IMR-90 (cell line): ENCODE results near the gene SPSB4.

Experiments
- MXI1 ChIP-seq: IDR thresholded peaks from 2 replicates; pipeline ENCODE4 v1.6.1; 2012; ENCODE audit warnings: low read depth, mild to moderate bottlenecking, low read length, moderate library complexity, borderline replicate concordance
- POLR2A ChIP-seq: IDR thresholded peaks from 2 replicates; pipeline ENCODE4 v1.6.1; 2012; ENCODE audit warnings: mild to moderate bottlenecking, low read depth, low read length
- RAD21 ChIP-seq: IDR thresholded peaks from 2 replicates; pipeline ENCODE4 v1.6.1; 2012; ENCODE audit warnings: low read length, improper control_type of control experiment
- RFX5 ChIP-seq: IDR thresholded peaks from 2 replicates; pipeline ENCODE4 v1.8.0; 2012; ENCODE audit warnings: low read depth, mild to moderate bottlenecking, low read length, moderate library complexity
- TF ChIP-seq, protein P1 (sequence below): conservative IDR thresholded peaks from 2 replicates; pipeline ENCODE4 v1.5.1; 2012; ENCODE audit warnings: mild to moderate bottlenecking, low read depth, low read length, improper control_type of control experiment

- TF ChIP-seq POLR2A (no peak), RAD21 (no peak), RFX5 (no peak), MXI1 (no peak)
- TF ChIP-seq, protein P1, sequence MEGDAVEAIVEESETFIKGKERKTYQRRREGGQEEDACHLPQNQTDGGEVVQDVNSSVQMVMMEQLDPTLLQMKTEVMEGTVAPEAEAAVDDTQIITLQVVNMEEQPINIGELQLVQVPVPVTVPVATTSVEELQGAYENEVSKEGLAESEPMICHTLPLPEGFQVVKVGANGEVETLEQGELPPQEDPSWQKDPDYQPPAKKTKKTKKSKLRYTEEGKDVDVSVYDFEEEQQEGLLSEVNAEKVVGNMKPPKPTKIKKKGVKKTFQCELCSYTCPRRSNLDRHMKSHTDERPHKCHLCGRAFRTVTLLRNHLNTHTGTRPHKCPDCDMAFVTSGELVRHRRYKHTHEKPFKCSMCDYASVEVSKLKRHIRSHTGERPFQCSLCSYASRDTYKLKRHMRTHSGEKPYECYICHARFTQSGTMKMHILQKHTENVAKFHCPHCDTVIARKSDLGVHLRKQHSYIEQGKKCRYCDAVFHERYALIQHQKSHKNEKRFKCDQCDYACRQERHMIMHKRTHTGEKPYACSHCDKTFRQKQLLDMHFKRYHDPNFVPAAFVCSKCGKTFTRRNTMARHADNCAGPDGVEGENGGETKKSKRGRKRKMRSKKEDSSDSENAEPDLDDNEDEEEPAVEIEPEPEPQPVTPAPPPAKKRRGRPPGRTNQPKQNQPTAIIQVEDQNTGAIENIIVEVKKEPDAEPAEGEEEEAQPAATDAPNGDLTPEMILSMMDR = no peak
These were observed 101.9 kb downstream of the SPSB4 start for GRCh38 chr3:141152801-141153678.
